Central memory CD8-positive, alpha-beta T cell (primary cell): ENCODE data around the gene ATG9B.

Source experiments
- ATAC-seq: fragments of 150-1000 bp; cut with Tn5 transposase; replicated peaks from 2 replicates; pipeline ENCODE4 v1.10.0; 2022; ENCODE audit warnings: mild to moderate bottlenecking, moderate FRiP score, moderate number of reproducible peaks; ENCODE audit not compliant: poor library complexity, severe bottlenecking; ENCODE audit errors: extremely low read depth
- DNase-seq, 2 donors: peaks; one replicate each; pipeline ENCODE4 v3.0.0; 2021; ENCODE audit warnings: low spot score in 2 of 2
- H3K27ac Mint-ChIP-seq: one replicate; pipeline ENCODE4 v1.8.0; 2022; ENCODE audit warnings: low read depth, mild to moderate bottlenecking, moderate library complexity, mixed read lengths
- H3K27me3 Mint-ChIP-seq: one replicate; pipeline ENCODE4 v1.8.0; 2022; ENCODE audit warnings: mixed read lengths
- H3K36me3 Mint-ChIP-seq: one replicate; pipeline ENCODE4 v1.8.0; 2022; ENCODE audit warnings: mild to moderate bottlenecking, moderate library complexity, mixed read lengths; ENCODE audit not compliant: insufficient read depth
- H3K4me1 Mint-ChIP-seq: one replicate; pipeline ENCODE4 v1.8.0; 2022; ENCODE audit warnings: mixed read lengths
- H3K4me3 Mint-ChIP-seq: one replicate; pipeline ENCODE4 v1.8.0; 2022; ENCODE audit warnings: mild to moderate bottlenecking, moderate library complexity, mixed read lengths
- H3K9me3 Mint-ChIP-seq: one replicate; pipeline ENCODE4 v1.8.0; 2022; ENCODE audit warnings: mixed read lengths

Gene ATG9B

DNA sequence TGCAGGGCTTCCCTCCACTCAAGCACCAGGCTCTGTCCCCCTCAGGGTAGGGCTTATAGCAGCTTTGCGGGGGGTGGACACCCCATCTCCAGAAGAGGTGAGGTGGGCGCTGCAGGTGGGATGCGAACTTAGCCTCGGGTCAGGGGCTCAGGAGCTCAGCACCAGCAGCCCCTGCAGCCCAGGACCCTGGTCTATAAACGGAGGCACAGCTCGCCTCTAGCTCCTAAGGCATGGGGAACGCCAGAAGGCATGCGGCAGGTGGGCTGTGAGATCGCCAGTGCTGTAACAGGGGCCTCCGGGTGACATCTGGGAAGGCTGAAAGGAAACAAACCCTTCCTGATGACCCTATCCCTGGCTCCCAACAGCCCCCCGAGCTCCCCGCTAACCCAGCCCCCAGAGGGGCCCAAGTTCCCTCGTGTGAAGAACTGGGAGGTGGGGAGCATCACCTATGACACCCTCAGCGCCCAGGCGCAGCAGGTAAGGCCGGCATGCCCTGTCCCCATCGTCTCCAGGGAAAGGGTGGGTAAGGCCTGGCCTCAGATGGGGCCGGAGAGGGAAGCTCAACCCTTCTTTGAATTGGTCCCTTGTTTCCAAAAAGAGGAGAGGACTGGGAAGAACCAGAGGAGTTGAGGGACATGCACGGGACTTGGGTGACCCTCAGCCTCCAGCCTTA lies 29.3 kb downstream of the ATG9B start:
- H3K9me3 Mint-ChIP-seq, result peaks cover 10% of the 10 kb centered on the region
- H3K4me1 Mint-ChIP-seq, result peaks cover 12% of the 10 kb centered on the region
- H3K36me3 Mint-ChIP-seq, result peaks cover 5% of the 10 kb centered on the region
- no peak overlapping the region for H3K27ac Mint-ChIP-seq
- no peak for ATAC-seq
- peaks cover 15% of the 10 kb centered on the region for H3K27me3 Mint-ChIP-seq
- no peak overlapping the region for H3K4me3 Mint-ChIP-seq
- no peak for DNase-seq

DNA sequence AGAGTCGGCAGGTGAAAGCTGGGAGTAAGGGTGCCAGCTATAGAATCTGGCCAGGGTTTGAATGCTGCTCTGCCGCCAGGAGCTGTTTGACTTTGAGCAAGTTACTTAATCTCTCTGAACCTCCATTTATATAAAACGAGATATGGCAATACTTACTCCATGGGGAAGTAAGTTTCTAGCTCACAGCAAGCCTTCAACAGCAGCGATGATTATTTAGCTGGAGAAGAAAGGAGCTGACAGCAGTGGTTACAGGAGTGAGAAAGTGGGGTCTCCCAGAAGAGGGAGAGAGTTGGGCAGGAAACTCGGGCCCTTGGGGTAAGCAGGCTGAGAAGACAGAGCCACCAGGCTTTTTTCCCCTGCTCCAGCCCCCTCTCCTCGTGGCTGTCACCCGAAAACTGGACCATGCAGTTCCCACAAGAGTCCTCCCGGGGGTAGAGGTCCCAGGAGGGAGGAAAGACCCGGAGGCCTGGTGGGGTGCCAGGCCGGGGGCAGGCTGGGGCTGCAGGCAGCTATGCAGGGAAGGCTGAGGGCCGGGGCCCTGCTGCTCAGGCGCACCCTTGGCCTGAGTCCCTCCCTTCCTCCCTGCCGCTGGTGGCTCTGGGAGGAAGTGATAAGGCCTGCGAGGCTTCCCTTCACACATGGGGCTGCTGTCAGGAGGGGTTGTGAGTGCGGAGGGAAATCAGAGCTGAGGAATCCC lies 30.0 kb downstream of the ATG9B start:
- Mint-ChIP-seq H3K4me1 (peaks cover 12% of the 10 kb centered on the region), H3K4me3 (no peak overlapping the region), H3K36me3 (peaks cover 3% of the 10 kb centered on the region)

DNA sequence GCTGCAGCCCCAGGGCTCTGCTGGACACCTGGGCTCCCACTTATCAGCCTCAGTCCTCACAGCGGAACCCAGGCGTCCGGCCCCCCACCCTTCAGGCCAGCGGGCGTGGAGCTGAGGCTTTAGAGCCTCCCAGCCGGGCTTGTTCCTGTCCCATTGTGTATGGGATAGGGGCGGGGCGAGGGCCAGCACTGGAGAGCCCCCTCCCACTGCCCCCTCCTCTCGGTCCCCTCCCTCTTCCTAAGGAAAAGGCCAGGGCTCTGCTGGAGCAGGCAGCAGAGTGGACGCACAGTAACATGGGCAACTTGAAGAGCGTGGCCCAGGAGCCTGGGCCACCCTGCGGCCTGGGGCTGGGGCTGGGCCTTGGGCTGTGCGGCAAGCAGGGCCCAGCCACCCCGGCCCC lies 30.8 kb downstream of the ATG9B start:
- H3K27ac Mint-ChIP-seq, result no peak overlapping the region

More for the DNA sequence above, 30.0 kb downstream of the ATG9B start:
- no peak for ATAC-seq
- Mint-ChIP-seq H3K27ac (no peak overlapping the region), H3K27me3 (peaks cover 22% of the 10 kb centered on the region), H3K9me3 (peaks cover 12% of the 10 kb centered on the region)
- DNase-seq, result no peak

DNA sequence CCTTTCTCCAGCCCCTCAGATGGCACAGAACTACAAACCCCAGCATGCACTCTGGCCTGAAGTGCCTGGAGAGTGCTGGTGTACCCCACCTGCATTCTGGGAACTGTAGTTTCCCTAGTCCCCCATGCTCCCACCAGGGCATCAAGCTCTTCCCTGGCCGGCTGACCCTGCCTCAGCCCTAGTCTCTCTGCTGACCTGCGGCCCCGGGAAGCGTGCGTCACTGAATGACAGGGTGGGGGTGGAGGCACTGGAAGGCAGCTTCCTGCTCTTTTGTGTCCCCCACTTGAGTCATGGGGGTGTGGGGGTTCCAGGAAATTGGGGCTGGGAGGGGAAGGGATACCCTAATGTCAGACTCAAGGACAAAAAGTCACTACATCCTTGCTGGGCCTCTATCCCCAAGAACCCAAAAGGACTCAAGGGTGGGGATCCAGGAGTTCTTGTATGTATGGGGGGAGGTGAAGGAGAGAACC lies 31.4 kb downstream of the ATG9B start:
- Mint-ChIP-seq H3K4me1 (peaks cover 17% of the 10 kb centered on the region), H3K27me3 (peaks cover 31% of the 10 kb centered on the region), H3K9me3 (peaks cover 12% of the 10 kb centered on the region), H3K4me3 (no peak overlapping the region), H3K36me3 (no peaks in the 10 kb centered on the region), H3K27ac (no peak overlapping the region)
- DNase-seq, result no peak
- ATAC-seq, result no peak

More for the DNA sequence above, 30.8 kb downstream of the ATG9B start:
- peaks cover 29% of the 10 kb centered on the region for H3K27me3 Mint-ChIP-seq
- H3K9me3 Mint-ChIP-seq, result peaks cover 12% of the 10 kb centered on the region
- peaks cover 17% of the 10 kb centered on the region for H3K4me1 Mint-ChIP-seq
- DNase-seq (no peak), ATAC-seq (no peak)
- no peak overlapping the region for H3K4me3 Mint-ChIP-seq
- H3K36me3 Mint-ChIP-seq, result peaks cover under 1% of the 10 kb centered on the region

DNA sequence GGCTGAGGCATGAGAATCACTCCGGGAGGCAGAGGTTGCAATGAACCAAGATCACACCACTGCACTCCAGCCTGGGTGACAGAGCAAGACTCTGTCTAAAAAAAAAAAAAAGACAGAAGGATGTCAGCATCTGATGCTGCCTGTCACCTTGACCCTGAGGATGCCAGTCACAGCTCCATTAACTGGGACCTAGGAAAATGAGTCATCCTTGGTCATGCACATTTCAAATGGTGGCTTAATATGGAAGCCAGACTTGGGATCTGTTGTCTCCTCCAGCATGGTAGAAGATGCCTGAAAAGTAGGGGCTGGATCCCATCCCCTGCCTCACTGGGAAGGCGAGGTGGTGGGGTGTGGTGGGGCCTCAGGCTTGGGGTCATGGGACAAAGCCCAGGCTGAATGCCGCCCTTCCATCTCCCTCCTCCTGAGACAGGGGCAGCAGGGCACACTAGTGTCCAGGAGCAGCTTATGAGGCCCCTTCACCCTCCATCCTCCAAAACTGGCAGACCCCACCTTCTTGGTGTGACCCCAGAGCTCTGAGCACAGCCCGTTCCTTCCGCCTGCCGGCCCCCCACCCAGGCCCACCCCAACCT lies 32.1 kb downstream of the ATG9B start:
- Mint-ChIP-seq H3K27ac (no peak overlapping the region), H3K9me3 (peaks cover 12% of the 10 kb centered on the region)
- no peak for DNase-seq

DNA sequence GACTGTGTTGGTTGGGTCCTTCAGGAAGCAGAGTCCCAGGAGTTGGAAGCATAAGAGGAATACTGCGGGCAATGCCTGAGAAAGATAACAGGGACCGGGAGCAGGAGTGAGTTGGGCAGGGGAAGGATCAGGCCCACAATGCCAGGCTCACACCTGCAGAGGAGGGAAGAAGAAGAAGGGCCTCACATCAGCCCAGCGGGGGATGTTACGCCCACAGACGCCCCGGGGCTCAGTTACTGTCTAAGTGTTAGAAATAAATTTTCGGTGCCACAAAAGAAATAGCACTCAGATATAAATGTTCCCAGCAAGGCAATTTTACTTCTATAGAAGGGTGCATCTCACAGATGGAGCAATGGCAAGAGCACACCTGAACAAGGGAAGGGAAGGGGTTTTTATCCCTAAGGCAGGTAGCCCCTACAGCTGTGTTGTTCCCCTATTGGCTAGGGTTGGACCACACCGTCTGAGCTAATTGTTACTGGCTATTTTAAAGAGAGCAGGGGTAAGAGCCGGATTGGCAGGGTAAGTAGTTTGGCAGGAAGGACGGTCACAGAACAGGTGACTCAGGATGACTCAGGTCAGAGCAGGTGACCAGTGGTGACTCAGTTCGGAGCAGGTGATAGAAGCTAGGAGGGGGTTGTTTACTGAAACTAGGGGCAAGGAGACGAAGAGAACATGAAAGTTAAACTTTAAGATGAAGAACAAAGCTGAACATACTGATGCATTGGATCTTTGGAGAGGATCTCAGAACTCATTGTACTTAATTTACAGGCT lies 33.7 kb downstream of the ATG9B start, which contains the start of gene NOS3:
Gene NOS3 (plus strand): TSS at position 602 of the 771 bp plus-strand sequence. CDS start 2,787 bp downstream, outside the sequence.
- Mint-ChIP-seq H3K9me3 (peaks cover 12% of the 10 kb centered on the region), H3K4me1 (peaks cover 21% of the 10 kb centered on the region), H3K36me3 (no peaks in the 10 kb centered on the region), H3K27ac (no peak within 1 kb of the TSS), H3K27me3 (peaks cover 35% of the 10 kb centered on the region), H3K4me3 (no peak within 1 kb of the TSS)
- ATAC-seq, result no peak
- DNase-seq, result no peak

More for the DNA sequence above, 32.1 kb downstream of the ATG9B start:
- H3K4me1 Mint-ChIP-seq, result peaks cover 14% of the 10 kb centered on the region
- no peak for ATAC-seq
- H3K36me3 Mint-ChIP-seq, result no peaks in the 10 kb centered on the region
- H3K4me3 Mint-ChIP-seq, result no peak overlapping the region
- H3K27me3 Mint-ChIP-seq, result peaks cover 25% of the 10 kb centered on the region

DNA sequence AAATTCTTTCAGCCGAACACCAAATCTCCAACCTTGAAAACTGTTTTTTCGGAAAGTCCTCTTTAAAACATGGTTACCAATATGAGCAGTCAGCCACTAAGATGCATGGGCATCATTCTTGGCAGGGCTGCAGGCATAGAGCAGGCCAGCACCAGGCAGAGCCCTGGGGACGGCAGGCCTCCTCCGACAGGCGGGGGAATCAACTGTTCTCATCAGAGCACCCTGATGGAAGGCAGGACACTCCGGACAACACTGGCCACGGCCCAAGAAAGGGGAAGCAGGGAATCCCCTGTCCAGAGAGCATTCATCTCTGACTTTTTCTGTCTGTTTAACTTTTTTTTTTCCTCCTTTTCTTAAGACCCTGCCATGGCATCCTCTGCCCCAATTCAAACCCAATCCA lies 34.8 kb downstream of the ATG9B start:
- peaks cover 23% of the 10 kb centered on the region for H3K4me1 Mint-ChIP-seq
- DNase-seq (no peak), ATAC-seq (no peak)
- H3K27ac Mint-ChIP-seq, result no peak overlapping the region
- peaks cover 12% of the 10 kb centered on the region for H3K9me3 Mint-ChIP-seq
- peaks cover 38% of the 10 kb centered on the region for H3K27me3 Mint-ChIP-seq
- H3K36me3 Mint-ChIP-seq, result no peaks in the 10 kb centered on the region
- H3K4me3 Mint-ChIP-seq, result no peak overlapping the region

DNA sequence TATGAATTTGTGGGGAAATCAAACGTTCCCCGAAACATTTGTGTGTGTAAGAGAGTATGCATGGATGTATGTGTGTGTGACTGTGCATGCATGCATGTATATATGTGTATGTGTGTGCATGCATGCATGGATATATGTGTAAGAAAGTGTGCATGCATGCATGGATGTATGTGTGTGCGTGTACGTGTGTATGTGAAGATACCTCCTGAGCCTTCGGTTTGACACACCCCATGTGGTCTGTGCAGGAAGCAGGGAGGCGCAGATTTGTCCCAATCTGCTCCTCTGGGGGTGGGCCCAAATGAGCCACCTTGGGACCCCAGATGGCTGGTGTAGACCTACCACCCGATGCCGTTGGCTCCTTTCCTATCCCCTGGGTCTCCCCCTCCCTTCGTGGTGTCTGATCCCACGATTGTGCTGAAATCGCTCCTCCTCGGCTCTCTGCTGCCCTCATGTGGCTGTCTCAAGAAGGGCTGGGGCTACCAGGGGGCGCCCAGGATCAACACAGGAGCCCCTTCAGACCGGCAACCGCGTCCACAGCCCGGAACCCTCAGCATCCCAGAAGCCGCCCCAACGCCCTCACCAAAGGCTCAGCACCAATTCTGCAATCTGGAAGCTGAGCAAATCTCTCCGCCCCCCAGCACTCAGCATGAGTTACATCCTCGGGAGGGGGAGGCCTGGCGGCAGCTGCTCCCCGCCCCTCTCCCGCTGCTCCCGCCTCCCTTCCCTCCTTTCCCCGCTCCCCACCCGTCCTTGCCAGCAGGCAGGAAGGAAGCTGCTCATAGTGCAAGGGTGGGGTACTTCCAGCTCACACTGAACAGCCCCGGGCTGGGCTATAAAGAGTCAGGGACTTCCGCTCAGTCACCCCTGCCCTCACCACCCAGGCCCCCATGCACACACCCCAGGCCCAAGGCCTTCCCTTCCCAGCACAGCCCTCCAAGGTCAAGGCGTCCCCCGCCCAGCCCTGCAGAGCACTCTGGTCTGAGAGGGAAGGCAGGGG lies 35.8 kb downstream of the ATG9B start:
- peaks cover 39% of the 10 kb centered on the region for H3K27me3 Mint-ChIP-seq
- no peaks in the 10 kb centered on the region for H3K36me3 Mint-ChIP-seq
- H3K4me1 Mint-ChIP-seq, result peaks cover 23% of the 10 kb centered on the region
- peak overlapping the region; percentile 49 for H3K4me3 Mint-ChIP-seq
- DNase-seq (peak; percentile 48 to 64), ATAC-seq (peak; percentile 66)
- peaks cover 12% of the 10 kb centered on the region for H3K9me3 Mint-ChIP-seq
- H3K27ac Mint-ChIP-seq, result no peak overlapping the region

DNA sequence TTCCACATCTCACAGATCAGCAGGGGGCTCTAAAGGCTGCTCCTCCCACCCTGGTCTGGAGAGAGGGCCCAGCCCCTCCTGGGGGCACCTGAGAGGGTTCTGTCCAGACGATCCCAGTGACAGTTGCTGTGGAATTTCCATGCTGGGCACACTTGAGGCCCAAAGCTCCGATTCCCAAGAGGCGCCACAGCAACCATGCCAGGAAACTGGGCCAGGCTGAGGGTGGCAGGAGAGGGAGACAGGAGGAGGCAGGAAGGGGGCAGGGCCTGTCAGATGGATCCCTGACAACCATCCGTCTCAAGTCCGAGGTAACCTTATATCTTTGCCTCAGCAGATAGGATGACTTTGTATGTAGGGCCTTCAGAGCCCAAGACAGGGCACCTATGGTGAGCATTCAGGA lies 37.7 kb downstream of the ATG9B start:
- Mint-ChIP-seq H3K36me3 (no peaks in the 10 kb centered on the region), H3K27me3 (peaks cover 54% of the 10 kb centered on the region), H3K4me3 (no peak overlapping the region), H3K9me3 (peaks cover 12% of the 10 kb centered on the region), H3K4me1 (peaks cover 23% of the 10 kb centered on the region), H3K27ac (no peak overlapping the region)
- ATAC-seq, result no peak
- no peak for DNase-seq

DNA sequence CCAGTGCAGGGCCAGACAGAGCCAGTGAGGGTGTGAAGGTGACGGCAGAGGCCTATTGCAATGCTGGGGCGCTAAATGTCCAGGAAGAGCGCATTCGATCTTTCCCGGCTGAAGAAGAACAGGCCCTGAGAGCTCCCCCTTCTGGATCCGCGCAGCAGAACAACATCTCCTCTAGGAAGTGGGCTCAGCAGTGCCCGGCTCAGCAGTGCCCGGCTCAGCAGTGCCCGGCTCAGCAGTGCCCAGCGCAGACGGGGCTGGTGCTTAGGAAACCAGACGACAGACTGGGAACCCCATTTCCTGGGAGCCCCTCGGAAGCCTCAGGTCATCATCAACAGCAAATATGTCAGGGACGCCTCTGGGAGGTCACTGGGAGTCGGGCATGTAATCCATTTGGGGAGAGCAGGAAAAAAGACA lies 38.2 kb downstream of the ATG9B start:
- Mint-ChIP-seq H3K9me3 (peaks cover 12% of the 10 kb centered on the region), H3K4me1 (peaks cover 23% of the 10 kb centered on the region), H3K27me3 (peaks cover 58% of the 10 kb centered on the region), H3K4me3 (no peak overlapping the region), H3K27ac (no peak overlapping the region), H3K36me3 (no peaks in the 10 kb centered on the region)
- DNase-seq (no peak), ATAC-seq (no peak)

DNA sequence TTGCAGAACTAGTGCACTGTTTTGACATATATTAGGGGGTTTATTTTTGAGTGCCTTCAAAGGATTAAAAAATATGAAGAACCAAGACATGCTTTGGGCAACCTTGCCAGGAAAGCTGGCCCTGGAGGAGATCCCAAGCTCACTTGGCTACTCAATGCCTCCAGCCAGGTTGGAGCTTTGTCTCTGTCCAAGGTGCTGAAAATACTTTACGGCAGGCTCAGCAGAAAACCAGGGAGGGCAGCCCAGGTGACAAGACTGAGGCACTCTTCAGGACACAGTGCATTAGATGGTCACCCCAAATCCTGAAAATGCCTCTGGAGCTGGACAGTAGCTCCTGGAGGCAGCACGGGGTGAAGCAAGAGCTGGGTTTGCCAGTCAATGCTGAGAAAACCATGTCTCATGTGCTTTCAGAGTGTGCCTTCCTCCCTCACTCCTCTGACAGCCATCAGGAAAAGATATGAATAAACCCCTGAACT lies 40.4 kb downstream of the ATG9B start:
- Mint-ChIP-seq H3K9me3 (no peaks in the 10 kb centered on the region), H3K4me1 (peaks cover 21% of the 10 kb centered on the region), H3K36me3 (no peaks in the 10 kb centered on the region), H3K4me3 (no peak overlapping the region), H3K27ac (no peak overlapping the region), H3K27me3 (peaks cover 63% of the 10 kb centered on the region)
- ATAC-seq, result no peak
- no peak for DNase-seq
